HAP-1 (cell line): ENCODE results near the gene SCAMP1.

Experiments
- DNase-seq, 2 experiments: peaks; one replicate each; pipeline ENCODE4 v3.0.0-alpha.2; 2016 to 2020; ENCODE audit warnings: low spot score in 2 of 2
- H3K27me3 ChIP-seq: fragments of 250-450 bp; sonication (Bioruptor Pico); 2 replicates; pipeline ENCODE4 v1.5.1; 2020; ENCODE audit warnings: low read depth, mild to moderate bottlenecking, moderate library complexity
- H3K36me3 ChIP-seq: fragments of 250-450 bp; sonication (Bioruptor Pico); replicated peaks from 2 replicates; pipeline ENCODE4 v1.5.1; 2020; ENCODE audit warnings: mild to moderate bottlenecking
- H3K4me1 ChIP-seq: fragments of 250-450 bp; sonication (Bioruptor Pico); 2 replicates; pipeline ENCODE4 v1.5.1; 2020; ENCODE audit warnings: mild to moderate bottlenecking
- H3K4me3 ChIP-seq: fragments of 250-450 bp; sonication (Bioruptor Pico); 2 replicates; pipeline ENCODE4 v1.5.1; 2020; ENCODE audit warnings: mild to moderate bottlenecking, moderate library complexity
- H3K9me3 ChIP-seq: fragments of 250-450 bp; sonication (Bioruptor Pico); 2 replicates; pipeline ENCODE4 v1.5.1; 2020; ENCODE audit warnings: mild to moderate bottlenecking, moderate library complexity
- in situ Hi-C: fragments of 300-500 bp; cut with MboI; formaldehyde crosslinking; loops from 3 replicates; pipeline ENCODE4 v1.14.3; 2020; ENCODE audit warnings: low sequenced_read_pairs, inconsistent platforms, mixed read lengths

SCAMP1 gene

GRCh38 chr5:78511121-78511906 is 150.9 kb downstream of the SCAMP1 start:
- no peaks in the 10 kb centered on the region for H3K27me3 ChIP-seq
- DNase-seq: no peak
- no peaks in the 10 kb centered on the region for H3K36me3 ChIP-seq
- in situ Hi-C loops: no loop called here
- no peak overlapping the region for H3K4me3 ChIP-seq
- no peaks in the 10 kb centered on the region; the same call in 1 of the 2 replicates for H3K9me3 ChIP-seq
- H3K4me1 ChIP-seq: peaks cover 8% of the 10 kb centered on the region

GRCh38 chr5:78512435-78512834 is 152.0 kb downstream of the SCAMP1 start:
- no peaks in the 10 kb centered on the region; the same call in 1 of the 2 replicates for H3K9me3 ChIP-seq
- in situ Hi-C loops: no loop called here
- H3K36me3 ChIP-seq: no peaks in the 10 kb centered on the region
- H3K4me3 ChIP-seq: no peak overlapping the region
- H3K4me1 ChIP-seq: peaks cover 7% of the 10 kb centered on the region
- no peaks in the 10 kb centered on the region for H3K27me3 ChIP-seq
- DNase-seq: no peak

- peaks cover 7% of the 10 kb centered on the region for H3K4me1 ChIP-seq
- in situ Hi-C loops: no loop called here
- H3K27me3 ChIP-seq: no peaks in the 10 kb centered on the region
- H3K36me3 ChIP-seq: no peaks in the 10 kb centered on the region
- DNase-seq: no peak
- H3K4me3 ChIP-seq: no peak overlapping the region
- H3K9me3 ChIP-seq: no peaks in the 10 kb centered on the region; the same call in 1 of the 2 replicates
These were observed 153.0 kb downstream of the SCAMP1 start for GRCh38 chr5:78513441-78513840.

GRCh38 chr5:78514427-78515330 is 154.3 kb downstream of the SCAMP1 start:
- Histone ChIP-seq H3K4me1 (peaks cover 7% of the 10 kb centered on the region), H3K9me3 (no peaks in the 10 kb centered on the region; the same call in 1 of the 2 replicates), H3K4me3 (no peak overlapping the region), H3K36me3 (no peaks in the 10 kb centered on the region), H3K27me3 (no peaks in the 10 kb centered on the region)
- in situ Hi-C loops: no loop called here
- no peak for DNase-seq

- Histone ChIP-seq H3K4me1 (peaks cover under 1% of the 10 kb centered on the region; the same call in 1 of the 2 replicates), H3K27me3 (no peaks in the 10 kb centered on the region), H3K9me3 (no peaks in the 10 kb centered on the region; the same call in 1 of the 2 replicates), H3K4me3 (no peak overlapping the region), H3K36me3 (no peaks in the 10 kb centered on the region)
- in situ Hi-C loops: no loop called here
- no peak for DNase-seq
These were observed 155.3 kb downstream of the SCAMP1 start for GRCh38 chr5:78515670-78516069.

DNA sequence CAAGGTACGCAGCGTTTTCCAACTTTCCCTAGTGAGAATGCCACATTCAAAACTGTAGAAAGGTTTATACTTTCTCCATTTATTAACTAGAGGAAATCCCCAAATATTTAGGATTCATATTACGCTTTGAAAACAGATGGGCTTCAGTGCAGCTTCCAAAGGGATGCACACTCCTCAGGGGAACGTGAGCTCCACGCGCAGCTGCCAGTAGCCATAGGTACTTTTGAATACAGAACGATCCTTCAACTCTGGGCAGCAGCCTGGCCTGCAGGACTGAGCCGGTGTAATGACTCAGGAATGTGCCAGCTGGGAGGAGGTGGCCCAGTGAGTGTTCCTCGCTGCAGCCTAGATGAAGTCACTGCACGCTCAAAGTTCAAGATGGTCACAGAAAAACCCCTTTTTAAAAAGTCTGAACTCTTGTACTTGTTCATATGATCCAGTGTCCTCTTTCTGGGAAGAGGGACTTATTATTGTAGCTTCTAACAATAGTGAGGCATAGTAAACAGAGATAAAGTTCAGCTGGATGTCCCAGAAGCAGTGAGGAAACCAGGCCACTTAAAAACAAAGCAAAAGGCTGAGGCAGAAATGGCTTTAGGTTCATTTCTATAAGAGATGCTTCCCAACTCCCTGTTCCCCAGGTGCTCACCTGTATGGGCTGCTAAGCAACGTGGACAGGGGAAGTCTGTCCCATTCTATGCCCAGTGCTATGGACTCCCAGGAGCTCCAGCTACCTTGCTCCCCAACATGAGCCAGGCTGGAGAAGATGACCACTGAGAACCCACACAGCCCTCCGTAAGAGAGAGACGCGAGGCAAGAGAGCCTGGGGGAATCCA is 158.2 kb downstream of the SCAMP1 start:
- no peaks in the 10 kb centered on the region for H3K4me1 ChIP-seq
- H3K27me3 ChIP-seq: no peaks in the 10 kb centered on the region
- in situ Hi-C loops: no loop called here
- H3K4me3 ChIP-seq: no peak overlapping the region
- no peak for DNase-seq
- no peaks in the 10 kb centered on the region for H3K36me3 ChIP-seq
- no peaks in the 10 kb centered on the region for H3K9me3 ChIP-seq

GRCh38 chr5:78519198-78519941 is 159.0 kb downstream of the SCAMP1 start:
- Histone ChIP-seq H3K9me3 (no peaks in the 10 kb centered on the region), H3K4me1 (no peaks in the 10 kb centered on the region), H3K36me3 (no peaks in the 10 kb centered on the region), H3K4me3 (no peak overlapping the region), H3K27me3 (no peaks in the 10 kb centered on the region)
- in situ Hi-C loops: no loop called here
- DNase-seq: no peak

- Histone ChIP-seq H3K36me3 (no peaks in the 10 kb centered on the region), H3K4me1 (no peaks in the 10 kb centered on the region), H3K4me3 (no peak overlapping the region), H3K27me3 (no peaks in the 10 kb centered on the region), H3K9me3 (no peaks in the 10 kb centered on the region)
- in situ Hi-C loops: no loop called here
- no peak for DNase-seq
These were observed 161.0 kb downstream of the SCAMP1 start for GRCh38 chr5:78521455-78521854.

GRCh38 chr5:78522476-78523260 is 162.3 kb downstream of the SCAMP1 start:
- no peaks in the 10 kb centered on the region for H3K4me1 ChIP-seq
- in situ Hi-C loops: no loop called here

GRCh38 chr5:78523314-78524193 is 163.1 kb downstream of the SCAMP1 start:
- H3K9me3 ChIP-seq: no peaks in the 10 kb centered on the region
- no peaks in the 10 kb centered on the region for H3K4me1 ChIP-seq
- H3K4me3 ChIP-seq: no peak overlapping the region
- in situ Hi-C loops: no loop called here
- no peaks in the 10 kb centered on the region for H3K27me3 ChIP-seq
- DNase-seq: no peak
- H3K36me3 ChIP-seq: no peaks in the 10 kb centered on the region

More at GRCh38 chr5:78522476-78523260, 162.3 kb downstream of the SCAMP1 start:
- Histone ChIP-seq H3K27me3 (no peaks in the 10 kb centered on the region), H3K4me3 (no peak overlapping the region), H3K36me3 (no peaks in the 10 kb centered on the region), H3K9me3 (no peaks in the 10 kb centered on the region)
- no peak for DNase-seq

DNA sequence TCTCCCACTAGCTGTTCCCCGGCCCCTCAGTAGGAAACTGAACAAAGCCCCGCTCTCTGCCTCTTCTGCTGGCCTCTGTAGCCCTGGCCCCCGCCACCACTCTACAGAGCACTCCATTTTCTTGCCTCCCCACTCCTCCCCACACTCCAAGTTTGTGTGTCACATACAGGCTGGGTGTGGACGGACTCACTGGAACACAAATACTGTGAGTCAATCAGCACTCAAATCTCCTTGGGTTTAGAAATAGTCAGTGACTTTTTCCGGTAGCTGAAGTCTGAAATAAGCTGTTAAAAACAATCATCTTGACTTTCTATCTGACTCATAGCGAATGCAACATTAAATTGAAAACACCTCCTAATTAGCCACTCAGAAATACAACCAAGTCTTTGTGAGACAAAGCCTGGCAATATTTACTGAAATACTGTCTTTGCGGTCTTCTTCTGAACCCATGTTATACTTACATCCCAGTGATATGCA is 165.7 kb downstream of the SCAMP1 start:
- no peaks in the 10 kb centered on the region for H3K36me3 ChIP-seq
- no peaks in the 10 kb centered on the region for H3K4me1 ChIP-seq
- in situ Hi-C loops: no loop called here
- H3K4me3 ChIP-seq: no peak overlapping the region
- no peak for DNase-seq
- no peaks in the 10 kb centered on the region for H3K27me3 ChIP-seq
- H3K9me3 ChIP-seq: no peaks in the 10 kb centered on the region
